ENCODE measurements around the gene CDC42BPG.
A peak's percentile ranks its signal among the peaks of the same experiment; 100 is the strongest.
"Not testable (repeated sequence)": the region's sequence is repeated elsewhere in the genome, so short reads cannot be mapped to it uniquely, and the experiment has no call there.

CDC42BPG gene

DNA sequence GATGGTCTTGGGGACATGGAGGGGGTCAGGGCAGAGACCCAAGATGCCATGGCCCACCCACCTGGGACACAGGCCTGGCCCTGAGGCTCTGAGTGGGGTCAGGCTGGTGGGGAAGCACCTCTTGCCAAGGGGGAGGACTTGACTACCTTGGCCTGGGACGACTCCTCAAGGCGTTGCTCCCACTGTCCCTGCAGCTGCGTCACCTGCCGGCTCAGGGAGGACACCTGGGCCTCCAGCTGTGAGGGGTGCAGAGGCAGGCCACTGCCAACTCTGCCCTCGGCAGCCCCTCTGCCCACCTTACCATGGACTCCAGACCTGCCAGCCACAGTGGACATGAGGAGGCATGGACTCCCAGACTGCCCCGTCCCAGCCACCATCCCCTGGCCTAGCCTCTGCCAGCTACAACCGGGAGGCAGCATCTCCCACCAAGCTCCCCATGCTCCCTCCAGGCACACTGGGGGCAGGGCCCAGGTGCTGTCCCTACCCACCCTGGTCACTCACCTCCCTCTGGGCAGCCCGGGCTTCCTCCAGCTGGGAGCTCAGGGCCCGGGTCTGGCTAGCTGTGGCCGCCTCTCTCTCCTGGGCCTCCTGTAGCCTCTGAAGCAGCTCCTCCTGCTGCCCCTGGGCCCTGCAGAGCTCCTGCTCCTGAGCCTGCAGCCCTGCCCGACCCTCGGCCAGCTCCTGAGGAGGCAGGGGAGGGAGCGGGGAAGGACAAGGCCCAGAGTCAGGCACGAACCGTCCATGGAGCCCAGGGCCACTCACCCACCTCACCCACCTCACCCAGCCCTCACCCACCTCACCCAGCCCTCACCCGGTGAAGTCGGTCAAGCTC, 8.6 kb downstream of the CDC42BPG start:
- DNase-seq (ENCODE audit: low spot score), result no peak

GRCh38 chr11:64834723-64835615, 9.5 kb downstream of the CDC42BPG start:
- DNase-seq (ENCODE audit: low spot score), result no peak

DNA sequence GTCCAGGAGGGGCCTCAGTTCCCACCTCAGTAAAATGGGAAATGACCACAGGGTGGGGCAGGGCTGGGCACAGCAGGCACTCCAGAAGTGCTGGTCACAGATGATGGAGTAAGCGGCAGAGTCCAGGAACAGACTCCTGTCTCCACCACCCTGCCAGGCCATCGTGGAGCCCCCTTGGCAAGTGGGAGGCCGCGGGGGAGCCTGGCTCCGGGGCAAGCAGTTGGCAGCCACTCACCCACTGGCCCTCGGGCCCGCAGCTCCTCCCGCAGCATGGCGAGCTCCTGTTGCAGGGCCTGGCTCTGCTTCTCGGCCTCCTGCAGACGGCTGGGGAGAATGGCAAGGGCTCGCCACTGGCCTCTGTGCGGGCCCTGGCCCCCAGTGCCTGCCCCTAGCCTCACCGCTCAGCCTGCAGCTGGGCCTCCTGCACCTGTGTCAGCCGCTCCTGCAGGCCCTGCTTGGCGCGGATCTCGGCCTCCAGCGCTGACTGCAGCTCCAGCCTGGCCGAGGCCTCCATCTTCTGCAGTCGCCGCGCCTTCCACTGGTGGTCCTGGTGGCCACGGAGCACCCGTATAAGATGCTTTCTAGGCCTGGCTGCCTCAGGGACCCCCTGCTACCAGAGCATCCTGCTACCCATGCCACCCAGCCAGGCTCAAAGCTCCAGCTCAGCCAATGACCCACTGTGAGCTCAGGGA, 10.3 kb downstream of the CDC42BPG start:
- no peak for DNase-seq (ENCODE audit: low spot score)

DNA sequence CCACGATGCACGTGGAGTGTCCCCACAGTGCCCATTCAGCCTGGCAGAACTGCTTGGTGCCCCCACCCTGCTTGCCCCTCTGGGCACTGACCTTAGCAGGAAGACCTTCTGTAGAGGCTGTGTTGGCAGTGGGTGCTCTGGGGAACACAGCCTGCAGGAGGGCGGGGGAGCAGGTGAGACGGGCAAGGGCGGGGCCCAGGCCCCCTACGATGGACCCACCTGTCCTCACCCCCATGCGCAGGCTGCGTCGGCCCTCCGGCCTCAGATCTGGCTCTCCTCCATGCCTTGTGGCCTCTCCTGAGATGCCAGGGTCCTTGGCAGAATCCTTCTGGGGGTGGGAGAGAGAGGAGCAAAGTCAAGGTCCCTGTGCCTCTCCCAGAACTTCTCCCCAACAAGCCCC, 10.9 kb downstream of the CDC42BPG start:
- DNase-seq (ENCODE audit: low spot score), result no peak

DNA sequence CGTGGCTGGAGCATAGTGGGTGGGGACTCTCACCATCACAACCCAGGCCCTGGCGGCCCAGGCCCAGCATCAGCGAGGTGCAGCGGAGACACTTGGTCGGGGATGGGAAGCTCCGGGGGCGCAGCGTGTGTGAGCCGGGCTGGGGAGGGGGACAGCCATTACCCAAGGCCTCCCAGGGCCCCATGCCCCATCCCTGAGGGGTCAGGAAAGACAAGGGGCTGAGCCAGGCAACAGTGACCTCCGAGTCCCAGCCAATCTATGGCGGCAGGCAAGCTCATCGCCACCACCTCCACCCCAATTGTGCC, 11.3 kb downstream of the CDC42BPG start:
- no peak for DNase-seq (ENCODE audit: low spot score)

GRCh38 chr11:64832467-64833197, 11.8 kb downstream of the CDC42BPG start:
- no peak for DNase-seq (ENCODE audit: low spot score)

DNA sequence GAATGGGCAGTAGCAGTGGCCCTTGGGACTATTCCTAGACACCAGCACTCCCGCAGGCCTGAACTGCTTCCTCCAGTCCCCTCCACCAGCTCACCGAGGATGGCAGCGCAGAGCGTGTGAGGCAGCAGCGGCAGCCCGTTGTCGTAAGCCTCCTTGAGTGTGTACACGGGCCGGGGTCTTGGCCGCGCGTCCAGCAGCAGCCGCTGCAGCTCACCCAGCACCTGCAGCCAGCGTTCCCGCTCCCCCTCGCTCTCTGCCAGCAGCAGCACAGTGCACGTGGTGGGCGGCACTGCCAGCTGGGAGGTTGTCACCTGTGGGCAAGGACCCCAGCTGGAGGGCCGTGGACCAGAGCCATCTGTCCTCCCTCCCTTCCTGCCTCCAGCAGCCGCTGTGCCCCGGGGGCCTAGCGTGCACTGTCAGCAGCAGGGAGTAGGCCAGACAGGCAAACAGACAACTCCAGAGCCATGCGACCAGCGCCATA, 13.0 kb downstream of the CDC42BPG start:
- DNase-seq (ENCODE audit: low spot score), result no peak

DNA sequence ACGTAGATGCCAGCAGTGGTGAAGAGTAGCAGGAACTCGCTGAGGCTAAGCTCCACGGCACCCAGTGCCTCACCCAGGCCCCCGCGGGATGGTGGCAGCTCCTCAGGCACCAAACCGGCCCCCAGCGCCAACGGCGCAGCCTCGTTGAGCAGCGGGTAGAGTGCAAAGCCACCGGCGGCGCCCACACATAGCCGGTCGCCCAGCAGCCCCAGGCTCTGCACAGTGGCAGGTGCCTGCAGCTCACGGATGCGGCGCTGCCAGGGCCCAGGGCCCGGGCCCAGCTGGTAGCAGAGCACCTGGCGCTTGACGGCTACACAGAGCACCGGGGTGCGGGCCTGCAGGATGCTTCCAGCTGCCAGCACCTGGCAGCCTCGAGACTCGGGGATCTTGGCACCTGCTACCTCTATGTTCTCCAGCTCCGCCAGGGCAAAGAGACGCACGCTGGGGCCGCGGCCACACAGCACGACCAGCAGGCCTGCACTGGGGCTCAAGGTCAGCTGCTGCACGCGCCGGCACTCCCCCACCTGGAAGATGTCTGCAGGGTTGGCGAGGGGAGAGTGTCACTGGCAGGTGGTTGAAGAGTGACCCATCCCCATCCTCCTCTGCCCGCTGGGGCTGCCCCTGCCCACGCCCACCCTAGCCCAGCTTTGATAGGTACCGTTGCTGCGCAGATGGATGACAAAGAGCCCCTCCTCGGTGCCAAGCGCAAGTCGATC, 14.8 kb downstream of the CDC42BPG start:
- no peak for DNase-seq (ENCODE audit: low spot score)

- DNase-seq (ENCODE audit: low spot score), result no peak
Observed at GRCh38 chr11:64827451-64827839, 17.0 kb downstream of the CDC42BPG start.

DNA sequence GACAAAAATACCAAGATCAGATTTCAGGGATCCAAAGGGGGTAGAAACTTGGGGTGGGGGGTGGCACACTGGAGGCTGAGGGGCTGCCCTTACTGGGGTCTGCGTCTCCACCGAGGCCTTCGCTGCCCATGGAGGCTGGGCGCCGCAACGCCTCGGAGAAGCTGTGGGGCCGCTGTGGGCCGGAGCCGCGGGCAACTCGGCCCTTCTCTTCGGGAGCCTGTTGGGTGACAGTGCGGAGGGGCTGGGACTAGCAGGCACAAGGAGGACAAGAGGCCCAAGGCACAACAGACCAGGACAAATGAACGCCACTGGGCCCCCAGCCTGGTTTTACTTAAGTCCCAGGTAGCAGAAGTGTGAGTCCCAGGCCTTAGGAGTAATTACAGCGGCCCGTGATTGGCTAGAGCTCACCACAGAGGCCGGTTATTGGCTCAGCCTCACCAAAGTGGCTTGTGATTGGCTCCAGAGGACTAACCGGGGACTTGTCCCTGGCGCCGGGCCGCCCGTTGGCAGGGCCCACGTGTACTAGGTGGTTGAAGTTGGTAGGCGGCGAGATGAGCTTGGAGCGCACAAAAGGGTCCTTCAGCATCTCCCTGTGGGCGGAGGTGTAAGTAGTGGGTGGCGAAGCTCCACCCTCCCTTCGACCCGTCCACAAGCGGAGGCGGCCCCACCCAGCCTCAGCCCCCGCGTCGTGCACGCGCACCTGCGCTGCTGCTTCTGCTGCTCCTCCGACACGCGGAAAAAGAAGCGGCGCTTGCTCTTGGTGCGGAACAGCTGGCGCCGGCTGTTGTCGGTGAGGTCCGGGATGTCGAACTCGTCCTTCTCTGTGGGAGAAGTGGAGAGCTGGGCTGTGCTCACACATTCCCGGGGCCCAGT, 17.6 kb downstream of the CDC42BPG start:
- no peak for DNase-seq (ENCODE audit: low spot score)

DNA sequence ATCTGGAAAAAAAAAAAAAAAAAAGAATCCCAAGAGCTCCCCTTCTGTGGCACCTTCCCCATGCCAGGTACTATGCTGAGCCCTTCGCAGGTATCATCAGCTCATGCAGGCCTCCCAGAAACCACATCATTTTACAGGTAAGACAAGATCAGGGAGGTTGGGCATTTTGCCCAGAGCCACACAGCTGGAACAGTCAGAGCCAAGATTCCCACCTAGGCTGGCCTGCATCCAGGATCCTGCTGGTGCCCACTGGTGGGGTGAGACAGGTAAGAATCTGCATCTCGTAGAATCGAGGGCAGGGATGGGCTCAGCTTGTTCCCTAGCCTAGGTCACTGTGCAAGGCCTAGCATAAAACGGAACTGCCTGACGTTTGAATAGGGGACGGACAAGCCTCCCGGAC, 18.4 kb downstream of the CDC42BPG start:
- no peak for DNase-seq (ENCODE audit: low spot score)

GRCh38 chr11:64823568-64824119, 20.8 kb downstream of the CDC42BPG start:
- no peak for DNase-seq (ENCODE audit: low spot score)

- DNase-seq (ENCODE audit: low spot score), result no peak
Observed at GRCh38 chr11:64817476-64817875, 27.0 kb downstream of the CDC42BPG start.

- not testable (repeated sequence) for DNase-seq (ENCODE audit: low spot score)
Observed at GRCh38 chr11:64815433-64815832, 29.0 kb downstream of the CDC42BPG start.

GRCh38 chr11:64814712-64815187, 29.7 kb downstream of the CDC42BPG start:
- no peak for DNase-seq (ENCODE audit: low spot score)

GRCh38 chr11:64813826-64814225, 30.6 kb downstream of the CDC42BPG start:
- no peak for DNase-seq (ENCODE audit: low spot score)

- peak; percentile 55 for DNase-seq (ENCODE audit: low spot score)
Observed at GRCh38 chr11:64810891-64811272, 33.6 kb downstream of the CDC42BPG start.

DNA sequence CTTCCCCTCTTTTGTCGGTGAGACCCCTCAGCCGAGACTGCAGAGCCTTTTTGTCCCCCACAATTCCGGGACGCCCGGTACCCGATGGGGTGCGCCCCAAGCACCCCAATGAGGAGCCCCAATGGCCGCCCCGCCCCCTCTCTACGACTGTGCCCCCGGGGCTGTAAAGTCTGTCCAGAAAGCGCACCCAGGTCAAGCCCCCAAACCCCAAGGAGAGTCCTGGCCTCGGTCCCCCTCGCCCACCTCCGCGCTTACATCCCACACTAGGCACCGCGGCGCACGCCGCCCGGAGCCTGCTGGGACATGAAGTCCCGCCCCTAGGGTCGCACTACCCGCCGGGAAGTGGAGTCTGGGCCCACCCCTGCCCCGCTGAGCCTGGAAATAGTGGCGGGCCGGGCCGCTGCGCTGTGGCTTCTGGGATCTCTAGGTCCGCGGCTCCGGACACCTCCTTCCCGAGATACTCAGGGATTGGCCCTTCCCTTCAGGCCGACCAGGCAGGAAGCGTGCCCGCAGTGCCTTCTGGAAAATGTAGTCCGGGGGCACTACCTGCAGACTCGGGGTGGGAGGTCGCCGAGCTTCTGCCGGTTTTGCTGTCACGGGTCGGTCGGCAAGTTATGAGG, 34.1 kb downstream of the CDC42BPG start, which contains the start of gene MEN1:
Gene MEN1, minus strand, starts transcription at position 281 of the 620 bp plus-strand sequence. CDS start 442 bp downstream, outside the sequence.
- DNase-seq (ENCODE audit: low spot score), result peak; percentile 71

DNA sequence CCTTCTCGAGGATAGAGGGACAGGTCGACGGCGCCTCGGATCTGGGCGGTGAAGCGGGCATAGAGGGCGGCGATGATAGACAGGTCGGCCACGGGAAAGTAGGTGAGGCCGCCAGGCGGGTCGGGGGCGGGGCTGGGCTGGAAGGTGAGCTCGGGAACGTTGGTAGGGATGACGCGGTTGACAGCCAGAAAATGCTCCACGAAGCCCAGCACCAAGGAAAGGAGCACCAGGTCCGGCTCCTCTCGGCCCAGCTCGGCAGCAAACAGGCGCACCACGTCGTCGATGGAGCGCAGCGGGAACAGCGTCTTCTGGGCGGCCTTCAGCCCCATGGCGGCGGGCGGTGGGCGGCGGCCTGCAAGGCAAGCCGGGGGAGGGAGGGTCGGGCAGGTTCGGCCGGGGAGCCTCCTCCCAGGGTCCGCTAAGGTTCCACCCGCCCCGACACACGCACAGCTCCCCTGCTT, 34.6 kb downstream of the CDC42BPG start:
- DNase-seq (ENCODE audit: low spot score), result no peak

All from CD4-positive, alpha-beta T cell treated with Interleukin-6 at 100 ng/mL for 8 hours (primary cell).